Stimulated activated CD4-positive, alpha-beta T cell treated with anti-CD3 and anti-CD28 coated beads, Interleukin-15, amount 100 ng/mL, for 48 hours (primary cell): ENCODE data around the gene ALOX5AP.
"Not testable (repeated sequence)": the region's sequence is repeated elsewhere in the genome, so short reads cannot be mapped to it uniquely, and the experiment has no call there.

Experiments used
- DNase-seq, 2 donors: peaks; one replicate each; pipeline ENCODE4 v3.0.0-alpha.2; 2020; ENCODE audit warnings: low read depth in 2 of 2

The ALOX5AP gene

DNA sequence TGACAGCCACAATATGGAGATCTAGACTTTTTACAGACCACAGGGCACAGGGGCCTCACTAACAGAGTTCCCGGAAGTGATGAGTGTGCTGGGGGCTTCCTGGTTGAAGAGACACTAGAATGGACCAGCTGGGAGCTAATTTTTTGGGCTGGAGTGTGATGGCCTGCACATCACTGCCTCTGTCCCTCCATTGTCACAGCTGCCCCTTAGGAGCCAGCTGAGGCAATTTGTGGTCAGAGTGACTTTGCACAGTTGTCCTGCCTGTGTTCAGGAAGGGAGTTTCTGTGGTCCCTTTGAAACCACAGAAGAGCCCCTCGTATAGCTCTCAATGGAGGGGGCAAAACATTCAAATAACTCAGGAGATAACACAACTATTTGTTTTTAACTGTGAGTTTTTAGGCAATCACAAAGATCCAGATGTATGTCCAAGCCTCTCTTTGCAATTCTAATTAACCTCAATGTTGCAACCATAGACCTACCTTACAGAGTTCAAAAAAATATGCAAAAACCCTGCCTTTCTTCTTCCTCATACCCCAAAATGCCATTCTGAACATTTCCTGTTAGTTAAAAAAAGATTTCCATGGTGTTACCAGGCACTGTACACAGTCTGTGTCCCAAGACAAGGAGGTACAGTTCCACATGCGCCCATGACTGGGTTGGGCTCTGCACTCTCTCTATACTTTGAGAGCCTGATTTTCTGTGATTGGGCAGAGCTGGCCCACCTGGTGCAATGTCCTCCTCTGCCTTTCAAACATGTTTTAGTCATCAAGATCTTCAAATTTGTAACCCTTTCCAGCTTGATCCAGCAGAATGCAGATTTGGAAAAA lies 2.4 kb downstream of the ALOX5AP start:
- DNase-seq: no peak

DNA sequence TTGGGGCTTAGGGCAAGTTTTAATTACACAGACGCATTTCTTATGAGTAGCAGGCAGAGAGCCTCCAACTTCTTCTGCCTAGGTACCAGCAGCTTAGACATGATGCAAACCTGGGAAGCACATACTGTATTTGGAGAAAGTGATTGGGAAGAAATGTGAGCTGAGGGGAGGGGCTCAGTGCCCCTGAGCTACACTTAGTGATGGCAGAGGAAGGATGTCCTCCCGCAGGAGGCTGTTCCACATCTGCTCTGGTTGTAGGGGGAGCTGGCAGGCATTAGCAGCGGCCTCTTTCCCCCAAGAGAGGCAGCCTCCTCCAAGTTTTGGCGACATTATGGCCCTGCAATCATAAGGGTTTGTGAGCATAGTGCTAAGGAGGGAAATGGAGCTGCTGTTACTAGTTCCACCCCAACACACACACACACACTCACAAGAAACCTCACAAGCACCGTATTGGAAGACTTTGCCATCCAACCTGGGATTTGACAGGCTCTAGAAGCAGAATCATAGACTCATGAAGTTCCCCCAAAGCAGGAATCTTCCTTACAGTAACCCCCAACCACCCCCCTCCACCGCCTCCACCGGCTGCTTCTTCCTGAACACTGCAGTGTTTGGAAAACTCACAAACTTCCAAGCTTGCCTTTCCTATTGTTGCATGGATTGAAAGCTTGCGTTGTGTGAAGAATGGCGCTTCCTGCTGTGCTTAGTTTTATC lies 3.3 kb downstream of the ALOX5AP start:
- DNase-seq: no peak

DNA sequence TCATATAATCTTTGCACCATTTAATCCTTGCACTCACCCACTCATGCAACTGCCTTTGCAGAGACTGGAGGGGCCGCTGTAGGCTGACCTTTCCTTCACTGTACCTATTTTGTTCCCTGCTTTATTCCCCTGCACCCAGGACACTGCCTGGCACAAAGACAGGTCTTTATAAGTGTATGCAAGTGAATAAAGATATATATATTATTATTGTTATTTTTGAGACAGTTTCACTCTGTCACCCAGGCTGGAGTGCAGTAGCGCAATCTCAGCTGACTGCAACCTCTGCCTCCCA lies 3.8 kb downstream of the ALOX5AP start:
- no peak for DNase-seq

DNA sequence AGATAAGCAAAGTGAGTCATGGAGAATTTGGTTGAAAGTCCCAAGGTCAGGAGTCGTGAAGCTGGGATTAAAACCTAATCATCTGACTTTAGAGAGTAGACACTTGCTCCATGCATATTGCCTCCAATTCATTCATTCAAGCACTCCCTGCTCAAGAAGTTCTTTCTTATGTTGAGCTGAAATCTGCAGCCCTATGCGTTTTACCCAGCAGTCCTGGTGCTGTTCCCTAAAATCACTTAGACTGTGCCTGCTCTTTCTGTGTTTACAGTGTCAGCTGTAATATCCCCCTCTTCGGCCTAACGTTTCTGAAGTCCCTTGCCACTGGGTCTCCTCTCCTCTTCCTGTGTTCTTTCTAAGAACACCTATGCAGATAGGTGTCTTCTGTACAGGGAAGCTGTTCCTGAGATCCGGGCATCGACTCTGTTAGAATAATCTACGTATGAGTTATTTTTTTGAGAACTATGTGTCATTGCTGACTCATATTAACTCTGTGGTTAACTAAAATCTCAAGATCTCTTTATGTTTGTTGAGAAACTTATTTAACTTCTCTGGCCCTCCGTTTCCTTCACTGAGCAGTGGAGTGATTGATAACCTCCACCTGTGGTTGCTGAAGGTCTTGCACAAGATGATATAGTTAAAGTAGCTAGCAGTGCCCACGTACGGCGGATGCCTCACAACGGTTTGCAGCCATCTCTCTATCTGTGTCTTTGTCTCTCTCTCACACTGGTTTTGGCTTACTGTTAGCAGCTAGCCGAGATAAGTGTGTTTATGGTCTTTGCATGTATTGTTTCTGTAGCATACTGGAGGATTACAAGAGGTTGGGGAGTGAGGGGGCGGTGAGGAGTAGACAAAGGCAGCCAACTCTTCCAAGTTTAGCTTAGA lies 4.7 kb downstream of the ALOX5AP start:
- peak; percentile 48 to 65 for DNase-seq

DNA sequence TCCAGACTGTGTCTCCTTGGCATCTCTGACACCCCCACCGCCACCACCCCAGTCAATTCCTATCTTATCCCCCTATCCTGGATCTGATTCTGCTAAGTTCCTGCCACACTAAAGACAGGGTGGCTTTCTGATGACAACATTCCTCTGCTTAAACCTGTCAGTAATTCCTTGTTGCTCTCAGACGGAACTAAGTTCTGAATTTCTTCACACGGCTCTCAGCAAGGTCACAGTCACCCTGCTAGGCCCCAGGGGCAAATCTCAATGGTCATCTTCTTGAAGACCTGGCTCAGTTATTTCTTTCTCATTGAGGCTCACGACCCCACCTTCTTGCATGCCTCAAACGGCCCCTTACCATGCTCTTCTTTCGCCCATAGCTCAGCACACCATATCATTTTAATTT lies 7.6 kb downstream of the ALOX5AP start:
- no peak for DNase-seq

DNA sequence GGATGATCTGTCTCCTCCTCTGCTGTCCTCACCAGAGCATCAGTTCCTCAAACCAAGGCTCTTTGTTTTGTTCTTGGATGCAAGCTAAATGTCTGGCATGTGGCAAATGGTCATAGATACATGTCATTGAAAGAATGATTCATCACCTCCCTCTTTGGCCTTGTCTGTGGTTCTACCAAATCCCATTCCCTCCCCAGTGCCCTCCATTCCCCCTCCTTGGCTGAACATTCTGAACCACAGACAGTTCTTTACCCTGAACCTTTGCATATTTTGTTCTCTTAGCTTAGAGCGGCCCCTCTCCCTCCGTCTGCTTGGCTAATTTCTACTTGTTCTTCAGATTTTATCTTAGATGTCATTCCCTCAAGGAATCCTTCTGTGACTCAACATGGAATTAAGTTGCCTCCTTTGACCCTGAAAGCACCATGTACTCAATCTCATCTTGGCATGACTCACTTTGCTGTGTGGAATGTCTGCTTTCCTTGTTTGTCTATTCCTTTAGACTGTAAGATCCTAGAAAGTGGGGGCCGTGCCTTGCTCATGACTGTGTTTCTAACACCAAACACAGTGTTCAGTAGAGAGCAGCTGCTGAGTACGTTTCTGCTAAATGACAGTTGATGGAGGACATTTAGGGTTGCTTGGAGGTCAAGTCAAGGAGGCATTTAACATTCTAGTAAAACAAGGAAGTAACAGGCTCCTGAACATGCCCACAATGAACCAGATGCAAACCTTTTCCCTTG lies 8.1 kb downstream of the ALOX5AP start:
- DNase-seq: no peak

DNA sequence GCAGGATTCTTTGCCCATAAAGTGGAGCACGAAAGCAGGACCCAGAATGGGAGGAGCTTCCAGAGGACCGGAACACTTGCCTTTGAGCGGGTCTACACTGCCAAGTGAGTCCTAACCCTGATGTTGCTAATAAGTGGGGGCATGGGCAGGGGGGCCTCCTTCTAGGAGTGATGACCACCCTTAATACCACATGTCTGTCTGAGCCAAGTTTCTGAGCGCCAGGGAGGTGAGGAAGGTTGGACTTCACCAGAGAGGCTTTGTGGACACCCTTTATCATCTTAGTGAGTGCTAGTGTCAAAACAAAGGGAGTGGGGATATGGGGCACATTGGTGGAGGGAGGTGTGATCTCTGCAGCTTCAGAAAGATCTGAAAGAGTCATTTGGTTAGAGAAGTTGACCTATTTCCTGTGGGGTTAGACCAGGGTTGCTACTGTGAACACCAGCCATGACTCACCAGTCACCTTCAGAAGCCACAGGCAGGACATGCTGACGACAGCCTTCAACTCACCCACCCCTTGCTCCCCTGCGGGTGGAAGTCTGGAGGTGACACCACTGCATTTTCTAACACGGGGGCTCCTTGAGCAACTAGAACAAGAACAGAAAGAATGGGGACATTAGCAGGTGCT lies 8.8 kb downstream of the ALOX5AP start:
- DNase-seq: peak; percentile 80 to 81

DNA sequence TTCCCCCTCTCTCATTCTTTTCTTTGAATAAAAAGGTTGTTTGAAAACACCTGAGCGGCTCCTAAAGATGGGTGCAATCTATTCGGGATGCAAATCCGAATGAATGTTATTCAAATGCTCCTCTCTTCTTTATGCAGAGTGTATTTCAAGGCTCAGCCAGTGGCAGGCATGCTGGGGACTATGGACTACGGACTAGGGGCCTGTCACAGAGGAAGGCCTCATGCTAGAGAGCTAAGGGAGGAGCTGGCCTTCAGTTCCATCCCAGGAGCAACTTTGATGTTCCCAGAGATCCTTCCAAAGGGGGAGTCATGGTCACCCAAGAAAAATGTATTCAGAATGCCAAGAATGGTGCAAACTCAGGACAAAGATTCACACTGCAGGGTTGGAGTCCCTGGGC lies 9.3 kb downstream of the ALOX5AP start:
- no peak for DNase-seq

DNA sequence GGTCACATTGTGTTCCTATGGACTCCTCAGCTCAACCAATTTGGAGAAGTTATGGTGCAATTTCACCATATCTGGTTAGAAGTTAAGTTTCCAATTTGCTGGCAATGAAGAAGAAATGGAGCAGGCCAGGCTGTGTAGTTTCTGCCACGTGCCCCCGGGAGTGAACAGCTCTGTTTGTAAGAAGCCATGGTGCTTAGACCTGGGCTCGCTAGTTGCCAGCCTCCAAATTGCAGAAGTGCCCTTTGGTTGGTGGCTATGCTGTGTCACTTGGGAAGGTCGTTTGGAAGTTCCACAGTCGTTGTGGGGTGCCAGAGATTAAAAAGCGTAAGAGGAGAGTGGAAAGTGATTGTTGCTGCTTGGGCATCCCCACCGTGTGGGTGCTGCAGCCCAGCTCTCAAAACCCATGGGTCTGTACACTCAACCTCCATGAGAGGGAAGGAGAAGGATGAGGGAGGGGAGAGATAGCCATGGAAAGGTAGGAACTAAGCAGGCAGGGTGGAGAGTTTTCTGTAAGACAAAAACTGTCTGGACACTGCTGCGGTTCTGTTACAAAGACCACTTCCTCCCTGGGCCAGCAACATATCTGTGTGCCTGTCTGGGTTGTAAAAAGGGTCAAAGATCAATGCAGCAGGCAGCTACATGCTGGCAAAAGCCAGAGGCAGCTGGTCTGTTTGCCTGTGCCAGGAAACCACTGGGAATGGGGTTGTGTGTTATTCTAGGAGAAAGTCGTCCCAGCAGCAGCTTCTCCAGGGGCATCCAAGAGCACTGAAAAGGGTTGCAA lies 10.8 kb downstream of the ALOX5AP start:
- no peak for DNase-seq

DNA sequence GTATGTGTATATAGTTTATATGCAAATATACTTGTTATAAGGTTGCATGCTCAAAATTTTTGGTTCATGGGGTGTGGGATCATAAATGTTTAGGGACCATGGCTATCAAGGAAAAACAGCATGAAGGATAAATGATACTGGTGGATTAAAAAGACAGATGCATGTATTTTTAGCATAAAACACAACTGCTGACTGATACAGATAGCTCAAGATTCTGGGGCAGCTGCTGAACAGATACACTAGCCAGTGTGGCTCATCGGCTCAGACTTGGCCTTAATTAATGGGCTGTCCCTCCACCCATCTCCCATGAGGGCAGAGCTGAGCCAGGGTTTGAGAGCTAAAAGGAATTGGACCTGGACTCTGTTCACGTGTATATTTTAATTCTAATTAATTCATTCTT lies 11.4 kb downstream of the ALOX5AP start:
- DNase-seq: no peak

DNA sequence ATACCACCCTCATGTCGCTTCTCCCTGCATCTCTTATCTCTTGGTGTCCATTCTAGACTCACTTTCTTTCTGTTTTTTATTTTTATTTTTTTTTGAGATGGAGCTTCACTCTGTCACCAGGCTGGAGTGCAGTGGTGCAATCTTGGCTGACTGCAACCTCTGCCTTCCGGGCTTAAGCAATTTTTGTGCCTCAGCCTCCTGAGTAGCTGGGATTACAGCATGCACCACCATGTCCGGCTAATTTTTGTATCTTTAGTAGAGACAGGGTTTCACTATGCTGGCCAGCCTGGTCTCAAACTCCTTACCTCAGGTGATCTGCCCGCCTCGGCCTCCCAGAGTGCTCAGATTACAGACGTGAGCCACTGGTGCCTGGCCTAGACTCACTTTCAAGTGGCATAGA lies 12.5 kb downstream of the ALOX5AP start:
- not testable (repeated sequence) for DNase-seq

DNA sequence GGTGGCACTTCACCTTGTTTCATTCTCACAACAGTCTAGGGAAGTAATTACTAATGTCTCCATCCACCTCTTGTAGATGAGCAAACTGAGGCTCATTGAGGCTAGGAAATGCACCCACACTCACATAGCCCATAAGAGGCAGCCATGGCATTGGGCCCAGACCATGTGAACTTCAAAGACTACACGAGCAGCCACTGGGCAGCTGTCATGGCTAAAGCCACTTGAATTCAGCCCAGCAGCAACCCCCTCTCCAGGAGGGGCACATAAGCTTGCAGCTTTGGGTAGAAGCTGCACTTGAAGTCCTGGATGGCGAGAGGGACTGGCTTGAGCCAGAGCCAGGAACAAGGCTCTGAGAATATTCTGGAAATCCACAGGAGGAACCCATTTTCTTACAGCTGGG lies 13.4 kb downstream of the ALOX5AP start:
- DNase-seq: no peak

DNA sequence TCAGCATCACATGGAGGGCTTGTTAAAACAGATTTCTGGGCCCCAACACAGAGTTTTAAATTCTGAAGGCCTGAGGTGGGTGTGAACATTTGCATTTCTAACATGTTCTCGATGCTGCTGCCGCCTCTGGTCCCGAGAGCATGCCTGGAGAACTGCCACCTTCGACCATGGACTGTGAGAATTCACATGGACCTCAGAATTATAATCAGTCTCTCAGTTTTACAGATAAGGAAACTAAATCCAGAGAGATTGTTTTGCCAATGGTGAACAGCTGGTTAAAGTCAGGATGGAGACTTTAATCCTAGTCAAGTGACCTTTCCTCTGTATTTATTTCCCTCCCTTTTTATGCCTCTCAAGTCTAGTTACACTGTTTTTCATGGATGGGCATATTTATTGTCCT lies 14.7 kb downstream of the ALOX5AP start:
- no peak for DNase-seq

DNA sequence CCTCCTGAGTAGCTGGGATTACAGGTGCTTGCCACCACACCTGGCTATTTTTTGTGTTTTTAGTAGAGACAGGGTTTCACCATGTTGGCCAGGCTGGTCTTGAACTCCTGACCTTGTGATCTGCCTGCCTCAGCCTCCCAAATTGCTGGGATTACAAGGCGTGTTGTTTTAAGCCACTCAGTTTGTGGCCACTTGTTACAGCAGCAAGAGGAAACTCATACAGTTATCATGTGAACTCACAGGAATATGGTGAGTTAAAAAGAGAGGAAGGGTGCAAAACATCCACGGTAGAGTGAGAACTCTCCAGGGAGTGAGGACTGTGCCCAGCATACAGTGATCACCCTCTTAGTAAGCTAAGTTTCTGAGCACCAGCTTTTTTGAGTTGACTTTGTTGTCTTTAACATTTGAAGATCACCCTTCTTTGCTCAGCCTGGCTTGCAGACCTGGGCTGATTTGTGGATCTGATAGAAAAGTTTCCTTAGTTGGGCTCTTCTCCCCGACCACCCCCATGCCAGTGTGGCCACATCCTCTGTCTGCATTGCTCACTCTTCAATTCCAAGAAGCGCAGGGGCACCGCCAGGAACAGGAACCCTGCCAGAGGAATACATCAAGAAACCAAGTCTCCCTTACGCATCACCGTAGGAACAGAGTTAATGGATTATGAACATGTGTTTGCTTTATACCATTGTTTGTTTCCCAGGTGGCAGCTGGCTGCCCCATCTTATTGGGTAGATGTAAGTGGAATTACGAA lies 16.0 kb downstream of the ALOX5AP start:
- DNase-seq: no peak

DNA sequence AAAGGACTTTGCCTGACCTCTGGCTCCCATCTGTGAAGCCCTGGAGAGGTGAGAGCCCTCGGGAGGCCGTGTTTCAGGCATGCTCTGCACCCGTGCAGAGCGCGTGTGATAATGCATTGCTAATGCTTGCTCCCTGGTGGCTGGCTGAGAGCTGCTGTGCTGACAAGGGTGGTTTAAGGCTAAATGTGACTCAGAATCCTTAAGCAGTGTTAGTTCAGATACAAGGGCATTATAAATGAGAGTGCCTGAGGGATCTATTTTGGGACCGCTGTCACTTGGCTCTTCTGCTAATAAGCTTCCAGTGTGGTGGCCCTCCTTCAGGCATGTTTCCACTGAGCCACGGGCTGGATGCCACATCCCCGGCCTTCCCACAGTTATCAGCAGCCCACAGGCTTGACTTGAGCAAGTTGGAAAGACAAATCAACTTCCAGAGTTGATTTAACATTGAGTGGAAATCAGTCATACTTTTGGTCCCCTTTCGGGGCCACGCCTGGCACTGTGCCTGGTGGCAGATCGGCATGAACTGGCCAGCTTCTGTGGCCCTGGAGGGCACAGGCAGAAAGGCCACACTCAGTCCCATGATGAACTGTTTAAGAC lies 17.0 kb downstream of the ALOX5AP start:
- no peak for DNase-seq

DNA sequence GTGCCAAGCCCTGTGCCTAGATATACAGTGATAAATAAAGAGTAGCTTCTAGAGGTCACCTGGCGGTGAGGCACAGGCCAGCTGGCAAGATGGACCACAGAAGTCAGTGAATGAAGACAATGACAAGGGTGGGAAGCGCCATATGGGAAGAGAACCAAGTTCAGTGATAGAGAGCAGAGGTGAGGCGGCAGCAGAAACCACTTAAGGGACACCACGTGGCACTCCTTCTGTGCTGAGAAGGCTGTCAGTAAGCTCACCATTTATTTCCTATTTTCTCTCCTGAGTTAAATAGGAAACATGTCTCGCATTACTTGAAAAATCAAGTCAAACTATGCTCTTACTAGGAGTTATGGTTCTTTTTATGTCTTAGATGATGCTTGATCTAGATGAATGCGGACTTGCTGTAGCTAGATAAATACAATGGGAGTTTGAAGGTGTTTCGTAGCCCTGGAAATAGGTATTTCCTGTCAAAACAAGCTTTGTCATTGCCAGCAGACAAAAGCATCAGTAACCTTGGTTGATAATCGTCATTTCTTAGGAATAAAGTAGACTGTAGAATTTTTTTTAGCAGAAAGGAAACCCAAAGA lies 17.8 kb downstream of the ALOX5AP start:
- no peak for DNase-seq

DNA sequence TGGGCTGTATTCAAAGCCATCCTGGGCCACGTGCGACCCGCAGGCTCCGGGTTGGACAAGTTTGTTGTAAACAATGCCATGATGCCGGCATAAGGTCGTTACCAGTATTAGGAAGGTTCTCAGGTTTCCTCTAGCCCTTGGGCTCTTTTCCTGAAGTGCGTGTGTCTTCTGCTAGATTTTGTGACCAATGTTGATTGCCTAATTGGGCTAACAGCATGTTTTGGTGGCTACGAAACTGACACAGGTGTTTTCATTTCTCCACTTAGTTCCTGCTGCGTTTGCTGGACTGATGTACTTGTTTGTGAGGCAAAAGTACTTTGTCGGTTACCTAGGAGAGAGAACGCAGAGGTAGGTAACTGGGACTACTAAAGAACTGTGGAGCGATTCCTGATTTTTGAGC lies 20.3 kb downstream of the ALOX5AP start:
- no peak for DNase-seq

DNA sequence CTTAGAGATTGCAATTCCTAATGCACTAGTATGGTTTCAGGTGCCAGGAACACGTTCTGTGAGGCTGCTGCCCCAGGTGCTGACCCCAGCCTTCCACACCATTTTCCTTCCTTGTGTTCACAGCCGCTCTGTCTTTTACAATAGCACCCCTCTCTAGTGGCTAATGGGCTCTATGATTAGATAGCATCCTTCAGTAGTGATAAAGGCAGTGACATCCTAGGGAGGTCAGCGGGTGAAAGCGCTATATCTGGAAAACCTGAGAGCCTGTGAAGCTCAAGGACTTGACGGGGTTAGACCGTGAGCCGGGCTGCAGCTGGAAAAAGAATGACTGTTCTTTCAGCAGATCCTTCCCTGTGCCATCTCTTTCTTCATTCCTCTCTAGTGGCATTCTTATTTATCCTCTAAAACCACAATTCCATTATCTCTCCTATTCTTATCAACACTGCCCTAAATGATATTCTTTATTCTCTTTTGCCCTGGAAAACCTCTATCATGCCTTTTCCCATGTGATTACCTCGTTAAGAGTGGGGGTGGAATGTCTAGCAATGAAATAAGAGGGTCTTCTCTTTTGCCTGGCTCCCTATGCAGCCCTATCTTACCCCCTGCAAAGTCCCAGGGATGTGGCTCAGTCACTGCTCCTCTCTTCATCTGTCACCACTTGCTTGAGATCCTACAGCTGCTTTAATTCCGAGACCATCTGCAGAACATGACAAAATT lies 21.8 kb downstream of the ALOX5AP start:
- DNase-seq: no peak
